Colonic mucosa (tissue), 4 donors: ENCODE results near the gene MAG. TPM values are rescaled to one million over a fixed set of nuclear protein-coding genes. Genes with fewer than 3 reads are reported as not detected.

Source experiments
- DNase-seq: peaks from one replicate; pipeline ENCODE4 v3.0.0-alpha.2; 2020
- H3K27ac ChIP-seq: fragments of 200-600 bp; one replicate; pipeline ENCODE4 v1.8.0; 2021
- H3K27me3 ChIP-seq: fragments of 200-600 bp; one replicate; pipeline ENCODE4 v1.8.0; 2021
- H3K36me3 ChIP-seq: fragments of 200-600 bp; one replicate; pipeline ENCODE4 v1.8.0; 2021
- H3K4me1 ChIP-seq: fragments of 200-600 bp; one replicate; pipeline ENCODE4 v1.8.0; 2021; ENCODE audit warnings: mild to moderate bottlenecking
- H3K4me3 ChIP-seq: fragments of 200-600 bp; one replicate; pipeline ENCODE4 v1.8.0; 2021
- H3K9ac ChIP-seq, 2 donors: one replicate each; pipeline ENCODE4 v1.7.0; 2013; ENCODE audit warnings: control low read depth in 2 of 2, low read depth in 2 of 2, low read length in 2 of 2
- H3K9me3 ChIP-seq: fragments of 200-600 bp; one replicate; pipeline ENCODE4 v1.8.0; 2021
- CTCF ChIP-seq: fragments of 200-600 bp; IDR thresholded peaks from one replicate; pipeline ENCODE4 v1.8.0; 2022; ENCODE audit warnings: antibody characterized with exemption, mild to moderate bottlenecking
- intact Hi-C: fragments of 100-400 bp; cut with DNase I; formaldehyde crosslinking; loops from one replicate; pipeline ENCODE4 v1.14.1; 2022
- total RNA-seq, 2 donors: library from RNA; stranded (reverse); fragmentation: NEBNext Ultra II Directional in 1 of 2; extraction: Animal tissue kit (Norgen Biotek cat#: 25700) in 1 of 2; gene quantifications; one replicate each; pipeline ENCODE4 v1.2.1, GENCODE V29; 2021
- donor health status: healthy.
- donor health status: DM: no; HTN: no; CAD: no.
- donor health status: DM: no; HTN: no; CAD: no.

Gene MAG
- total RNA-seq, 2 donors from 2014 or later = not detected

DNA sequence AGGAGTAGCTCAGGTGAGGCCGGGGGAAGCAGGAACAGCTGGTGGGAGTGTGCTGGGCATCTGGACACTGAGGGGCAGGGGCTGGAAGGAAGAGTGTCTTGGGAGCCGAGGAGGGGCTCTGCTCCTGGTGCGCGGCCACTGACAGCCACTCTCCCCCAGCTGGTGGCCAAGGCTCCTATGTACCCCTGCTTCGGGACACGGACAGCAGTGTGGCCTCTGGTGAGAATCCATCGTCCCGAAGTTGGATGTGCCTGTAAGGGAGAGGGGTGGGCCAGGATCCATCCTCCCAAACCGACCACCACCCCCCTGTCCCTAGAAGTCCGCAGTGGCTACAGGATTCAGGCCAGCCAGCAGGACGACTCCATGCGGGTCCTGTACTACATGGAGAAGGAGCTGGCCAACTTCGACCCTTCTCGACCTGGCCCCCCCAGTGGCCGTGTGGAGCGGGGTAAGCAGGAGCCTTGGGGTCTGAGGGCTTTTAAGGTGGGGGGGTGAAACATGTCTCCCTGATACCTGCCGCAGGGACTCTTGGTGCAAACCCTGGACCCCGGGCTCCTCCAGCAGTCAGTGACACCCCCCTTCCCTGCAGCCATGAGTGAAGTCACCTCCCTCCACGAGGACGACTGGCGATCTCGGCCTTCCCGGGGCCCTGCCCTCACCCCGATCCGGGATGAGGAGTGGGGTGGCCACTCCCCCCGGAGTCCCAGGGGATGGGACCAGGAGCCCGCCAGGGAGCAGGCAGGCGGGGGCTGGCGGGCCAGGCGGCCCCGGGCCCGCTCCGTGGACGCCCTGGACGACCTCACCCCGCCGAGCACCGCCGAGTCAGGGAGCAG, 25.2 kb upstream of the MAG start:
- H3K4me1 ChIP-seq = peaks cover 5% of the 10 kb centered on the region
- peak overlapping the region; percentile 76 to 87 for H3K9ac ChIP-seq
- intact Hi-C loops = loop anchor here (10.0 kb wide), 1 partner anchor 122 kb away; the partner anchor contains the start of gene FXYD7
- DNase-seq = peak; percentile 36
- H3K36me3 ChIP-seq = peaks cover 10% of the 10 kb centered on the region
- peak overlapping the region; percentile 54 for H3K4me3 ChIP-seq
- H3K9me3 ChIP-seq = no peaks in the 10 kb centered on the region
- H3K27me3 ChIP-seq = no peaks in the 10 kb centered on the region
- no peak for TF ChIP-seq CTCF
- H3K27ac ChIP-seq = peak overlapping the region; percentile 84

DNA sequence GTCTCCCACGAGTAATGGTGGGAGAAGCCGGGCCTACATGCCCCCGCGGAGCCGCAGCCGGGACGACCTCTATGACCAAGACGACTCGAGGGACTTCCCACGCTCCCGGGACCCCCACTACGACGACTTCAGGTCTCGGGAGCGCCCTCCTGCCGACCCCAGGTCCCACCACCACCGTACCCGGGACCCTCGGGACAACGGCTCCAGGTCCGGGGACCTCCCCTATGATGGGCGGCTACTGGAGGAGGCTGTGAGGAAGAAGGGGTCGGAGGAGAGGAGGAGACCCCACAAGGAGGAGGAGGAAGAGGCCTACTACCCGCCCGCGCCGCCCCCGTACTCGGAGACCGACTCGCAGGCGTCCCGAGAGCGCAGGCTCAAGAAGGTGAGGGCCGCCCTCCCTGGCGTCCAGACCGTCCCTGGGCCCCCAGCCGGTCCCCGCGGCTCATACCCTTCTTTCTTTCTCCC, 24.6 kb upstream of the MAG start:
- peaks cover 10% of the 10 kb centered on the region for H3K36me3 ChIP-seq
- peak; percentile 49 for DNase-seq
- intact Hi-C loops = loop anchor here (10.0 kb wide), 1 partner anchor 123 kb away; the partner anchor contains the start of gene FXYD7
- H3K27me3 ChIP-seq = no peaks in the 10 kb centered on the region
- peaks cover 5% of the 10 kb centered on the region for H3K4me1 ChIP-seq
- peak overlapping the region; percentile 84 for H3K27ac ChIP-seq
- H3K9ac ChIP-seq = peak overlapping the region; percentile 76 to 87
- peak overlapping the region; percentile 54 for H3K4me3 ChIP-seq
- H3K9me3 ChIP-seq = no peaks in the 10 kb centered on the region
- no peak for TF ChIP-seq CTCF

- no peaks in the 10 kb centered on the region for H3K9me3 ChIP-seq
- peaks cover 5% of the 10 kb centered on the region for H3K4me1 ChIP-seq
- DNase-seq = peak; percentile 68
- intact Hi-C loops = loop anchor here (10.0 kb wide), 1 partner anchor 123 kb away; the partner anchor contains the start of gene FXYD7
- H3K36me3 ChIP-seq = peaks cover 10% of the 10 kb centered on the region
- no peaks in the 10 kb centered on the region for H3K27me3 ChIP-seq
- TF ChIP-seq CTCF = no peak
- H3K4me3 ChIP-seq = peak overlapping the region; percentile 54
- peak overlapping the region; percentile 84 for H3K27ac ChIP-seq
- H3K9ac ChIP-seq = peak overlapping the region; percentile 76 to 87
These were observed 24.0 kb upstream of the MAG start for GRCh38 chr19:35267818-35268535.

GRCh38 chr19:35268536-35269437, 23.2 kb upstream of the MAG start, which contains the start of gene USF2:
USF2 (plus strand) TSS chr19:35268962; CDS start chr19:35269102, 140 bp downstream.
- DNase-seq = peak; percentile 73
- TF ChIP-seq CTCF = no peak
- intact Hi-C loops = loop anchor here (10.0 kb wide), 1 partner anchor 124 kb away; the partner anchor contains the start of gene FXYD7
- Histone ChIP-seq H3K36me3 (peaks cover 10% of the 10 kb centered on the region), H3K4me3 (peak within 1 kb of the TSS; percentile 57), H3K27me3 (no peaks in the 10 kb centered on the region), H3K4me1 (peaks cover 5% of the 10 kb centered on the region), H3K9me3 (no peaks in the 10 kb centered on the region), H3K27ac (peak within 1 kb of the TSS; percentile 84), H3K9ac (peak within 1 kb of the TSS; percentile 76 to 87)
